ENCODE results near the gene PLSCR5.

PLSCR5 gene

GRCh38 chr3:146589899-146590508 lies 15.1 kb downstream of the PLSCR5 start:
- peak in 9 of 58 donors; percentile 2 to 31 (median 9) for DNase-seq

GRCh38 chr3:146585156-146585555 lies 20.0 kb downstream of the PLSCR5 start:
- DNase-seq = no peak

GRCh38 chr3:146581951-146582467 lies 23.1 kb downstream of the PLSCR5 start:
- DNase-seq = no peak

- DNase-seq = no peak
Measured at GRCh38 chr3:146581080-146581601, 24.0 kb downstream of the PLSCR5 start.

- peak in 3 of 58 donors; percentile 4 to 18 (median 6) for DNase-seq
Measured at GRCh38 chr3:146577662-146578061, 27.5 kb downstream of the PLSCR5 start.

DNA sequence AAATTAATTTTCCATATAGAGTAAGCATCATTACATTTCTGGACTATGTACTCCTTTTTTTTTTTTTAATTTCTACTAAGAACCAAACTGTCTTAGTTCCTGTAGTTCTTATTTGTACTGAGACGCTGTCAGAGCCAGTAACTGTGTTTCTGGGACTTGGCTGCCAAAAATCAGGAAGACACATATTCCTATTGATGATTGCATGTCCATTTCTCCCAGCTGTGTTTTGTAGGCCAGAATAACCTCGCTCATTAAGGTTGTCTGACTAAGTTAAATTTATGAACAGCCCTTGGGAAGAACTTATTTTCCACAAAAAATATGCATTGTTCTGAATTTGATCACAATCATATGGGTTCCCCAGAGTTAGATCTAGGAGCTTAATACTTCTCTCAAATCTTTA lies 29.5 kb downstream of the PLSCR5 start:
- DNase-seq = no peak

GRCh38 chr3:146574173-146574572 lies 31.0 kb downstream of the PLSCR5 start:
- no peak for DNase-seq

DNA sequence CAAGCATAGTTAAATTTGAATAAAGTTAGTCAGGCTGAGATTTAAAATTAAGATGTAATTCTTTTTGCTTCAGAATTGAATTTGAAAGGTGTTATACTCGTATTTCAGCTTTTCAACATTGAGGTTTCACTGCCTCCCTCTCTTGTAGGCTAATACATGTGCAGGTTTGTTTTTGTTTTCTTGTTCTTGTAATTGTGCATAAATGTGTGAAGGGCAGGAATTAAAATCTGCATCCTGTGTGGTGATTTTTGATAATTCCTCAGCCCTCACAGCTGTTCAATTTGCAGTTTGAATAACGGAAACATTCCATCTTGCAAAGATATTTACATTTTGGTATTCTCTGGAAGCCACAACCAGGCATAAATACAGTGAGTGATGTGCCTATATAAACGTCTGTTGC lies 35.8 kb downstream of the PLSCR5 start:
- DNase-seq = no peak

- DNase-seq = no peak
Measured at GRCh38 chr3:146566138-146566537, 39.0 kb downstream of the PLSCR5 start.

- no peak for DNase-seq
Measured at GRCh38 chr3:146561879-146562278, 43.3 kb downstream of the PLSCR5 start.

DNA sequence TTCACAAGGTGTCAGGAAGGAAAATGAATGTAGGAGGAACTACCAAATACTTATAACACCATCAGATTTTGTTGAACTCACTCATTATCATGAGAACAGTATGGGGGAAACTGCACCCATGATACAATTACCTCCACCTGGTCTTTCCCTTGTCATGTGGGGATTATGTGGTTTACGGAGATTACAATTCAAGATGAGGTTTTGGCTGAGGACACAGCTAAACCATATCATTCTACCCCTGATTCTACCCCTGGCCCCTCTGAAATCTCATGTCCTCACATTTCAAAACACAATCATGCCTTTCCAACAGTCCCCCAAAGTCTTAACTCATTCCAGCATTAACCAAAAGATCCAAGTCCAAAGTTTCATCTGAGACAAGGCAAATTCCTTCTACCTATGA lies 43.7 kb downstream of the PLSCR5 start:
- DNase-seq = no peak

- DNase-seq = no peak
Measured at GRCh38 chr3:146560678-146561077, 44.5 kb downstream of the PLSCR5 start.

GRCh38 chr3:146559388-146559787 lies 45.8 kb downstream of the PLSCR5 start:
- no peak for DNase-seq

GRCh38 chr3:146558781-146559180 lies 46.4 kb downstream of the PLSCR5 start:
- no peak for DNase-seq

GRCh38 chr3:146557745-146558144 lies 47.4 kb downstream of the PLSCR5 start:
- no peak for DNase-seq

GRCh38 chr3:146555311-146555710 lies 49.8 kb downstream of the PLSCR5 start:
- no peak for DNase-seq

DNA sequence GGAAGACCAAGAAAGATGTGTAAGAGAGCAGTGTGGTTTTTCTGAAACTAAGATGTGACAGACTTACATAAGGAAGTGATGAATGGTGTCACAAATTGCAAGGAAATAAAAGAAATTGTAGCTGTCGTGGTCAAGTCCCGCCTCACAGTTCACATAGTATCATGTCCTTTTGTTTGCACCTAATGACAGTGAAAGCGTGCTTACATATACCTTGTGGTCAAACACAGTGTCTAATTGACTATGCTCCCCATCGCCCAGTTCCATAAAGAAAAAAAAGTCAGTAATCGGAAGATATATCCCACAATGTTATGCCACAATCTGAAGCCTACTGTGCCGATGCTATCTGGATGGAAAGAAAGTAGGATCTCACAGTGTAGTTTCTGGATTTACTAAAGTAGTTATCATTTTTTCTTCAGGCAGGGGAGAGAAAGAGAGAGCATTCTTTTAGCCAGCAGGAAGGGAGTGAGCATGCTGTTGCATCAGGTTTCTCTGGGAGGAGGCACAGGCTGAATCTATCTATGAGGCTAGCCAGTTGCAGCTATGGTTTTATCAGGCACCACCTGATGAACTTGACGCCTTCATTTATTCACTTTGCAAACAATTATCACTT lies 50.9 kb downstream of the PLSCR5 start:
- no peak for DNase-seq

GRCh38 chr3:146550743-146551510 lies 54.2 kb downstream of the PLSCR5 start:
- DNase-seq = no peak

DNA sequence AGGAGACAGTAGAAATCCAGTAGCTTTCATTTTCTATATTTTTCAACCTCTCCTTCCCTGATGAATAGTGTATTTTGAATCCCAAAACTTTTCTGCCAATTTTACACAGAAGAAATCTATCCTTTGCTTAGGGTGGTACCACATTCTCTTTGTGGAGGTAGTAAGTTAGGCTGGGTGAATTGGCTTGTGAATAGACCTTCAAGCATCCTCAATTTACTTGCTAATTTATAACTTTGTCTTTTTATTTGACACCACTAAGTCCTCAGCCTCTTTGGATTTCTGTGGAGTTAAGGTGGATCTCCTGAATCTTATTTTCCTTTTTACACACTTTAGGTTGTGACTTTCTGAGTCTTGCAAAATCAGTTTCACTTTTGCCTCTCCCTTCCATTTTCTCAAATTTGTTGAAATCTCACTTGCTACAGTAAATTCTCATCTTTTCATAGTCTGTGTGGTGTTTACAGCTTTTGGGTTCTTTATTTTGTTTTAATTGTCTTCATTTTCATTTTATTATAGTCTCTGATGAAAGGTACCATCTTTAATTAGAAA lies 55.0 kb downstream of the PLSCR5 start:
- no peak for DNase-seq

- DNase-seq = no peak
Measured at GRCh38 chr3:146547235-146547835, 57.8 kb downstream of the PLSCR5 start.

DNA sequence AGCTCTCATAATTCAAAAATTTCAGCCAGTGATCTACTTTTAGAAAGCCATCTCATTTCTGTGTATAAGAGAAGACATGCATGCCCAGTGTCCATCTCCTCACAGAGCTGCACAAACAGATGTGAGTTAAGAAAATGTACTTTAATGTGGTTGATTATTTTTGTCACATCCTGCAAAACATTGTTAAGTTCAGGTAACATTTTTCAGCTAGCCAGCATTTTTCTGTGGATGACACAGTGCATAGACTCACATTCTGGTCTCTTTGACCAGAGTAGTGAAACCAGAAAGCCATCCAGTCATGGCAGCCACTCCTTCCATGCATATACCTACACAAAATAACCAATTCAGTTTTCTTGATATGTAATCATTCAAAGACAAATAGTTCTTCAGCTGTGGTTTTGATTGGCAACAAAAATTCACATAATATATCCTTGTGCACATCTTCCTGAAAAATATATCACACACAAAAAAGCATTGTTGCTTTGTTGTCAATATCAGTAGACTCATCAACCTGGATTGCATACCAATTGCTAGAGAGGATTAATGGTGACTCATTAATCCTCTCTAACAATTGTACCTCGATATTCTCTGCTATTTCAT lies 58.7 kb downstream of the PLSCR5 start:
- no peak for DNase-seq

All from anterior cingulate cortex (tissue), 58 donors.